HepG2 (cell line): ENCODE results near the gene PEX19. TPM values are rescaled to one million over a fixed set of nuclear protein-coding genes. Genes with fewer than 3 reads are reported as not detected.

Experiments
- ATAC-seq: fragments of 200-7000 bp; cut with Tn5 transposase; 3 replicates; pipeline ENCODE4 v1.9.1; 2020; ENCODE audit warnings: mild to moderate bottlenecking, moderate library complexity
- BruUV-seq: library from RNA; stranded (reverse); fragments of 400-500 nt; replicated peaks from 2 replicates; lab custom pipeline; 2021; lab: Mats Ljungman, UMichigan
- CTCF ChIA-PET: fragments of 300-600 bp; formaldehyde crosslinking; extraction: SDS; loops from one replicate; lab custom pipeline; 2021; ENCODE audit warnings: low total read pairs, inconsistent platforms, low intra/inter-chr PET ratio; lab: Yijun Ruan, JAX
- POLR2A ChIA-PET: fragments of 350-600 bp; sonication (Branson Sonifier 250); formaldehyde crosslinking; loops from one replicate; lab custom pipeline; 2020; ENCODE audit warnings: antibody characterized with exemption, inconsistent platforms; lab: Yijun Ruan, JAX
- DNase-seq: peaks from one replicate; pipeline ENCODE4 v3.0.0-alpha.2; 2015; ENCODE audit warnings: low spot score
- FAIRE-seq: peaks from 3 replicates; lab custom pipeline; 2011; peaks lifted over from hg19 to GRCh38; lab: Jason Lieb, UNC
- H2AFZ ChIP-seq: one replicate; pipeline ENCODE4 v1.6.1; 2011; ENCODE audit warnings: low read length, inconsistent platforms
- H3K27ac ChIP-seq: fragments of 300-600 bp; 3 replicates; pipeline ENCODE4 v1.8.0; 2011; ENCODE audit warnings: mixed run types, mild to moderate bottlenecking, mixed read lengths, low read length, inconsistent platforms; ENCODE audit not compliant: insufficient read depth; ENCODE audit errors: extremely low read length
- H3K27me3 ChIP-seq, 2 experiments: fragments of 200-600 bp in 1 of 2; 2 replicates in 1 of 2; 3 replicates in 1 of 2; pipeline versions ENCODE4 v1.6.0 to v1.8.0; 2011; ENCODE audit warnings: low read length in 2 of 2, mild to moderate bottlenecking in 2 of 2, moderate library complexity in 2 of 2, inconsistent platforms in 1 of 2; ENCODE audit not compliant: insufficient read depth in 2 of 2, control insufficient read depth in 1 of 2
- H3K36me3 ChIP-seq, 2 experiments: fragments of 200-600 bp in 1 of 2; replicated peaks in 1 of 2; 2 replicates in 1 of 2; 3 replicates in 1 of 2; pipeline versions ENCODE4 v1.5.1 to v1.8.0; 2011; ENCODE audit warnings: low read length in 2 of 2, inconsistent platforms in 1 of 2; ENCODE audit not compliant: insufficient read depth in 2 of 2, control insufficient read depth in 1 of 2
- H3K4me1 ChIP-seq: 2 replicates; pipeline ENCODE4 v1.5.1; 2012; ENCODE audit warnings: low read length, inconsistent platforms; ENCODE audit not compliant: insufficient read depth
- H3K4me2 ChIP-seq: 2 replicates; pipeline ENCODE4 v1.6.0; 2011; ENCODE audit warnings: low read depth, low read length, inconsistent platforms
- H3K4me3 ChIP-seq, 3 experiments: fragments of 200-600 bp in 1 of 3; sonication (generic), shearing (Covaris generic) in 1 of 3; replicated peaks in 1 of 3; 2 replicates each; pipeline ENCODE4 v1.5.1; 2011 to 2016; ENCODE audit warnings: low read length in 3 of 3, inconsistent platforms in 2 of 3, low read depth in 2 of 3, mild to moderate bottlenecking in 2 of 3, control low read depth in 1 of 3, mixed read lengths in 1 of 3; ENCODE audit not compliant: insufficient read depth in 1 of 3
- H3K79me2 ChIP-seq: one replicate; pipeline ENCODE4 v1.6.1; 2011; ENCODE audit warnings: low read length, inconsistent platforms; ENCODE audit not compliant: insufficient read depth
- H3K9ac ChIP-seq: 2 replicates; pipeline ENCODE4 v1.6.0; 2011; ENCODE audit warnings: mild to moderate bottlenecking, low read depth, low read length, inconsistent platforms; ENCODE audit not compliant: insufficient read depth
- H3K9me3 ChIP-seq: 2 replicates; pipeline ENCODE4 v1.5.1; 2012; ENCODE audit warnings: mild to moderate bottlenecking, low read length
- H4K20me1 ChIP-seq: 2 replicates; pipeline ENCODE4 v1.6.0; 2011; ENCODE audit warnings: inconsistent platforms, mild to moderate bottlenecking, low read length, moderate library complexity; ENCODE audit not compliant: insufficient read depth
- ATF7-NPFF ChIP-seq: sonication (generic); formaldehyde crosslinking; IDR thresholded peaks from 2 replicates; pipeline ENCODE4 v1.8.1; 2023; ENCODE audit warnings: mild to moderate bottlenecking, low read depth, missing genetic modification reagents, moderate library complexity
- HMG20A ChIP-seq: IDR thresholded peaks from 2 replicates; pipeline ENCODE4 v1.6.1; 2016; ENCODE audit warnings: borderline replicate concordance
- IKZF1 ChIP-seq: fragments of 450-650 bp; IDR thresholded peaks from 2 replicates; pipeline ENCODE4 v1.7.1; 2016
- IRF1 ChIP-seq: sonication (generic); formaldehyde crosslinking; IDR thresholded peaks from 2 replicates; pipeline ENCODE4 v1.4.0; 2020; ENCODE audit warnings: low read depth, mild to moderate bottlenecking, missing genetic modification reagents
- MATR3 ChIP-seq: sonication (generic); formaldehyde crosslinking; IDR thresholded peaks from 2 replicates; pipeline ENCODE4 v1.4.0; 2020; ENCODE audit warnings: missing genetic modification reagents
- SAFB2 ChIP-seq: sonication (generic); formaldehyde crosslinking; IDR thresholded peaks from 2 replicates; pipeline ENCODE4 v1.5.1; 2020; ENCODE audit warnings: missing genetic modification reagents, low read depth, mild to moderate bottlenecking, borderline replicate concordance
- SOX13 ChIP-seq, 3 experiments: fragments of 450-650 bp in 1 of 3; sonication (generic) in 1 of 3; formaldehyde crosslinking in 1 of 3; IDR thresholded peaks in 2 of 3; conservative IDR thresholded peaks in 1 of 3; 2 replicates each; pipeline versions ENCODE4 v1.5.0 to v1.6.1; 2016 to 2020; ENCODE audit warnings: antibody characterized with exemption in 1 of 3, mild to moderate bottlenecking in 1 of 3, missing compliant biosample characterization in 1 of 3, missing genetic modification reagents in 1 of 3, moderate library complexity in 1 of 3
- TBX2 ChIP-seq: sonication (generic); formaldehyde crosslinking; IDR thresholded peaks from 2 replicates; pipeline ENCODE4 v1.5.0; 2020; ENCODE audit warnings: missing genetic modification reagents, mild to moderate bottlenecking, borderline replicate concordance
- ZBTB43 ChIP-seq: sonication (generic); formaldehyde crosslinking; conservative IDR thresholded peaks from 2 replicates; pipeline ENCODE4 v1.4.0; 2020; ENCODE audit warnings: missing genetic modification reagents
- ZFP36L1 ChIP-seq: sonication (generic); formaldehyde crosslinking; IDR thresholded peaks from 2 replicates; pipeline ENCODE4 v1.8.0; 2022; ENCODE audit warnings: mild to moderate bottlenecking, missing genetic modification reagents, moderate library complexity
- ZFP82 ChIP-seq: sonication (generic); formaldehyde crosslinking; IDR thresholded peaks from 2 replicates; pipeline ENCODE4 v1.5.1; 2020; ENCODE audit warnings: mild to moderate bottlenecking, missing genetic modification reagents, borderline replicate concordance
- ZGPAT ChIP-seq: IDR thresholded peaks from 2 replicates; pipeline ENCODE4 v1.6.1; 2016; ENCODE audit warnings: mild to moderate bottlenecking
- ZKSCAN5 ChIP-seq: sonication (generic); formaldehyde crosslinking; IDR thresholded peaks from 2 replicates; pipeline ENCODE4 v1.5.1; 2020; ENCODE audit warnings: mild to moderate bottlenecking, missing genetic modification reagents
- ZNF251 ChIP-seq: sonication (generic); formaldehyde crosslinking; IDR thresholded peaks from 2 replicates; pipeline ENCODE4 v1.9.0; 2021; ENCODE audit warnings: mild to moderate bottlenecking, missing genetic modification reagents
- ZNF503 ChIP-seq: sonication (generic); formaldehyde crosslinking; IDR thresholded peaks from 2 replicates; pipeline ENCODE4 v1.4.0; 2020; ENCODE audit warnings: missing genetic modification reagents
- ZNF674 ChIP-seq: sonication (generic); formaldehyde crosslinking; IDR thresholded peaks from 2 replicates; pipeline ENCODE4 v1.5.0; 2020; ENCODE audit warnings: low read depth, mild to moderate bottlenecking, missing genetic modification reagents
- ZNF772 ChIP-seq: sonication (generic); formaldehyde crosslinking; IDR thresholded peaks from 2 replicates; pipeline ENCODE4 v1.5.0; 2020; ENCODE audit warnings: mild to moderate bottlenecking, missing genetic modification reagents
- ZSCAN12 ChIP-seq: sonication (generic); formaldehyde crosslinking; IDR thresholded peaks from 2 replicates; pipeline ENCODE4 v1.9.0; 2021; ENCODE audit warnings: mild to moderate bottlenecking, missing genetic modification reagents
- ZSCAN22 ChIP-seq: sonication (generic); formaldehyde crosslinking; IDR thresholded peaks from 2 replicates; pipeline ENCODE4 v1.4.0; 2020; ENCODE audit warnings: mild to moderate bottlenecking, missing genetic modification reagents
- WGBS: methylation state at CpG from one replicate; pipeline ENCODE4 v1.1.6; 2017; ENCODE audit warnings: low lambda C conversion rate; 5-methylcytosine and 5-hydroxymethylcytosine counted together
- in situ Hi-C: cut with HindIII; loops from 2 replicates; pipeline ENCODE4 v1.10.0; 2017; ENCODE audit warnings: low pct_unique_long_range_greater_than_20kb; ENCODE audit not compliant: extremely low pct_ligation_motif_present
- intact Hi-C: fragments of 100-400 bp; cut with micrococcal nuclease; formaldehyde crosslinking; loops from one replicate; pipeline ENCODE4 v1.10.0; 2022; ENCODE audit not compliant: unreplicated experiment
- polyA plus RNA-seq, 8 experiments: library from polyadenylated mRNA; depleted of rRNA in 3 of 8; stranded (reverse) in 7 of 8; unstranded in 1 of 8; fragments of >200 nt; fragmentation: Illumina TruSeq in 4 of 8; extraction: Trizol in 4 of 8; gene quantifications; 2 replicates each; pipeline versions ENCODE4 v1.2.1 to v1.2.3, GENCODE V29; 2011 to 2016; ENCODE audit warnings: low read depth in 4 of 8, missing spikeins in 1 of 8, mixed read lengths in 1 of 8; ENCODE audit not compliant: insufficient read depth in 1 of 8
- total RNA-seq, 5 experiments: library from RNA; depleted of rRNA; stranded (reverse); fragments of >200 nt; fragmentation: Illumina TruSeq; extraction: Trizol; gene quantifications; 2 replicates each; pipeline ENCODE4 v1.2.3, GENCODE V29; 2016; ENCODE audit warnings: low read depth in 1 of 5

PEX19 gene
- total and polyA plus RNA-seq, 2 of the 13 experiments (the other 11 are each of a cell fraction or from before 2014, with no cell fraction given): 47.0 to 51.8 TPM

GRCh38 chr1:160227034-160227433, 57.9 kb downstream of the PEX19 start:
- H3K27ac ChIP-seq: no peak overlapping the region
- DNase-seq (no peak), FAIRE-seq (no peak), ATAC-seq (no peak)
- no peaks in the 10 kb centered on the region for H3K79me2 ChIP-seq
- no peak overlapping the region for H3K4me3 ChIP-seq
- H4K20me1 ChIP-seq: no peaks in the 10 kb centered on the region
- no peaks in the 10 kb centered on the region for H3K4me1 ChIP-seq
- ChIA-PET POLR2A (interaction anchor here (1.4 kb wide), 1 partner anchor 36 kb away, joined by 3 read pairs; the partner anchor contains the start of gene DCAF8), CTCF (no interaction called here)
- WGBS: 95% methylated on average over 4 of the region's 4 CpGs
- H3K9me3 ChIP-seq: no peaks in the 10 kb centered on the region
- no peaks in the 10 kb centered on the region for H3K27me3 ChIP-seq
- H2AFZ ChIP-seq: no peak overlapping the region
- no TSS peak for BruUV-seq
- peaks cover 41 to 97% of the 10 kb centered on the region in 2 experiments for H3K36me3 ChIP-seq
- in situ Hi-C loops: no loop called here
- intact Hi-C loops: no loop called here
- no peak overlapping the region for H3K4me2 ChIP-seq
- no peak overlapping the region for H3K9ac ChIP-seq
- TF ChIP-seq SAFB2 (CRISPR knock-in tag) (no peak), MATR3 (CRISPR knock-in tag) (no peak), ZFP36L1 (no peak), SOX13 (IDR thresholded peaks at IDR 0.05) (no peak), SOX13 (CRISPR knock-in tag; conservative IDR thresholded peaks at IDR 0.05 in 1 of 2, IDR thresholded peaks at IDR 0.05 in 1 of 2) (no peak), IKZF1 (no peak), ZSCAN12 (CRISPR knock-in tag) (no peak), ZNF503 (CRISPR knock-in tag) (no peak), ZBTB43 (no peak), ZKSCAN5 (CRISPR knock-in tag) (no peak), ATF7-NPFF (CRISPR knock-in tag) (no peak), ZNF251 (no peak), ZGPAT (CRISPR knock-in tag) (no peak), ZNF674 (CRISPR knock-in tag) (no peak), IRF1 (CRISPR knock-in tag) (no peak), ZNF772 (CRISPR knock-in tag) (no peak), TBX2 (CRISPR knock-in tag) (no peak), ZSCAN22 (CRISPR knock-in tag) (no peak), ZFP82 (CRISPR knock-in tag) (no peak), HMG20A (no peak)
